OCI-LY7 (cell line): ENCODE results near the gene CHL1. TPM values are rescaled to one million over a fixed set of nuclear protein-coding genes. Genes with fewer than 3 reads are reported as not detected.

Source experiments
- BruUV-seq: library from RNA; stranded (reverse); fragments of 400-500 nt; replicated peaks from 2 replicates; lab custom pipeline; 2021; lab: Mats Ljungman, UMichigan
- CTCF ChIA-PET: fragments of 300-600 bp; sonication (Branson Sonifier 250); formaldehyde crosslinking; loops from one replicate; lab custom pipeline; 2022; ENCODE audit warnings: antibody characterized with exemption; ENCODE audit not compliant: unreplicated experiment; lab: Charles Lee
- POLR2A ChIA-PET: fragments of 300-600 bp; sonication (Branson Sonifier 250); formaldehyde crosslinking; loops from one replicate; lab custom pipeline; 2022; ENCODE audit warnings: antibody characterized with exemption; lab: Charles Lee
- DNase-seq: peaks from one replicate; pipeline ENCODE4 v3.0.0-alpha.2; 2015; ENCODE audit warnings: low spot score
- H2AFZ ChIP-seq: fragments of 200-600 bp; sonication (generic), shearing (Covaris generic); 2 replicates; pipeline ENCODE4 v1.6.1; 2014; ENCODE audit warnings: mild to moderate bottlenecking, antibody characterized with exemption, low read length, moderate library complexity
- H3K27ac ChIP-seq: fragments of 200-600 bp; sonication (generic); 2 replicates; pipeline ENCODE4 v1.5.1; 2014; ENCODE audit warnings: mixed run types, low read depth, mild to moderate bottlenecking, moderate library complexity, low read length, inconsistent platforms; ENCODE audit not compliant: poor library complexity, severe bottlenecking
- H3K36me3 ChIP-seq: fragments of 200-600 bp; sonication (generic); 2 replicates; pipeline ENCODE4 v1.6.1; 2014; ENCODE audit warnings: mild to moderate bottlenecking, antibody characterized with exemption, low read length, moderate library complexity, mixed read lengths; ENCODE audit not compliant: insufficient read depth
- H3K4me1 ChIP-seq: fragments of 200-600 bp; sonication (generic); 2 replicates; pipeline ENCODE4 v1.5.1; 2014; ENCODE audit warnings: mild to moderate bottlenecking, low read length; ENCODE audit not compliant: insufficient read depth, poor library complexity, severe bottlenecking
- H3K4me2 ChIP-seq: fragments of 200-600 bp; sonication (generic); 2 replicates; pipeline ENCODE4 v1.6.1; 2014; ENCODE audit warnings: mild to moderate bottlenecking, low read length
- H3K4me3 ChIP-seq: fragments of 200-600 bp; sonication (generic); 2 replicates; pipeline ENCODE4 v1.5.1; 2014; ENCODE audit warnings: mild to moderate bottlenecking, low read depth, low read length; ENCODE audit not compliant: poor library complexity, severe bottlenecking
- H3K79me2 ChIP-seq: fragments of 200-600 bp; sonication (generic); 2 replicates; pipeline ENCODE4 v1.6.1; 2016; ENCODE audit warnings: low read depth, mild to moderate bottlenecking, low read length, moderate library complexity, mixed read lengths; ENCODE audit not compliant: insufficient read depth
- H3K9me2 ChIP-seq: fragments of 200-600 bp; sonication (generic); 2 replicates; pipeline ENCODE4 v1.6.1; 2016; ENCODE audit warnings: mild to moderate bottlenecking, low read length, mixed read lengths; ENCODE audit not compliant: insufficient read depth
- H3K9me3 ChIP-seq: fragments of 200-600 bp; sonication (generic); 2 replicates; pipeline ENCODE4 v1.6.1; 2014; ENCODE audit warnings: mild to moderate bottlenecking, mixed run types, low read length, mixed read lengths
- H4K20me1 ChIP-seq: fragments of 200-600 bp; sonication (generic); 2 replicates; pipeline ENCODE4 v1.6.1; 2014; ENCODE audit warnings: mild to moderate bottlenecking, antibody characterized with exemption, low read length, moderate library complexity, mixed read lengths; ENCODE audit not compliant: insufficient read depth
- EZH2phosphoT487 ChIP-seq: fragments of 200-600 bp; sonication (generic); IDR thresholded peaks from 2 replicates; pipeline ENCODE4 v1.6.1; 2018; ENCODE audit warnings: low read depth, borderline replicate concordance, mild to moderate bottlenecking, mixed run types, antibody characterized with exemption, low read length, moderate library complexity, mixed read lengths
- intact Hi-C: fragments of 100-400 bp; cut with micrococcal nuclease; formaldehyde crosslinking; loops from one replicate; pipeline ENCODE4 v1.10.0; 2022; ENCODE audit not compliant: unreplicated experiment
- total RNA-seq, 2 experiments: library from RNA; depleted of rRNA in 1 of 2; stranded (reverse); fragments of >200 nt in 1 of 2; shearing (Covaris generic) in 1 of 2; gene quantifications; 2 replicates each; pipeline ENCODE4 v1.2.3, GENCODE V29; 2014 to 2022
- TF ChIP-seq, protein P1 (sequence below): fragments of 200-600 bp; sonication (generic); conservative IDR thresholded peaks from 2 replicates; pipeline ENCODE4 v1.5.1; 2014; ENCODE audit warnings: mild to moderate bottlenecking, antibody characterized with exemption, low read length, moderate library complexity, mixed read lengths

The CHL1 gene
- total RNA-seq, 2 experiments from 2014 or later = 0.51 TPM; not detected in 1

DNA sequence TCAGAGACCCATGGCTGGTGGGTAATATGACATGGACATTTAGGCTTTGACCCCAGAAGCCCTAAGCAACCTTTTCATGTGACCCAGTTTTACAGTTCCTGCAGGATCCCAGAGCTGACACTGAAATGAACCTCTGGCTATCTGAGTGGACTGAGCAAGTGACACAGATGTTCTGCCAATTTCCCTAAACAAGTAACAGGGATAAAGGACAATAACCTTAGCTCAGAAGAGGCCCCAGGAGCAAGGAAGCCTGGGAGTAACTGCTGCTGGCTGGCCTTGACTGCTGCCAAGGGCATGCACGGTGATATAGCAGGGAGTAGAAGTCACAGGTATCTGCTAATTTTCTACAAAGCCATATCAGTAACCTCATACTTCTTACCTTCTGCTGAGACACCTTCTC, 177.9 kb downstream of the CHL1 start:
- ChIA-PET POLR2A (no interaction called here), CTCF (no interaction called here)
- no peaks in the 10 kb centered on the region for H3K9me3 ChIP-seq
- no peak overlapping the region for H3K4me2 ChIP-seq
- no peak for DNase-seq
- H3K4me3 ChIP-seq = no peak overlapping the region
- H3K36me3 ChIP-seq = no peaks in the 10 kb centered on the region
- no peak overlapping the region for H3K27ac ChIP-seq
- TF ChIP-seq, protein P1, sequence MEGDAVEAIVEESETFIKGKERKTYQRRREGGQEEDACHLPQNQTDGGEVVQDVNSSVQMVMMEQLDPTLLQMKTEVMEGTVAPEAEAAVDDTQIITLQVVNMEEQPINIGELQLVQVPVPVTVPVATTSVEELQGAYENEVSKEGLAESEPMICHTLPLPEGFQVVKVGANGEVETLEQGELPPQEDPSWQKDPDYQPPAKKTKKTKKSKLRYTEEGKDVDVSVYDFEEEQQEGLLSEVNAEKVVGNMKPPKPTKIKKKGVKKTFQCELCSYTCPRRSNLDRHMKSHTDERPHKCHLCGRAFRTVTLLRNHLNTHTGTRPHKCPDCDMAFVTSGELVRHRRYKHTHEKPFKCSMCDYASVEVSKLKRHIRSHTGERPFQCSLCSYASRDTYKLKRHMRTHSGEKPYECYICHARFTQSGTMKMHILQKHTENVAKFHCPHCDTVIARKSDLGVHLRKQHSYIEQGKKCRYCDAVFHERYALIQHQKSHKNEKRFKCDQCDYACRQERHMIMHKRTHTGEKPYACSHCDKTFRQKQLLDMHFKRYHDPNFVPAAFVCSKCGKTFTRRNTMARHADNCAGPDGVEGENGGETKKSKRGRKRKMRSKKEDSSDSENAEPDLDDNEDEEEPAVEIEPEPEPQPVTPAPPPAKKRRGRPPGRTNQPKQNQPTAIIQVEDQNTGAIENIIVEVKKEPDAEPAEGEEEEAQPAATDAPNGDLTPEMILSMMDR = no peak
- TF ChIP-seq EZH2phosphoT487 = no peak
- H2AFZ ChIP-seq = no peak overlapping the region
- H4K20me1 ChIP-seq = no peaks in the 10 kb centered on the region
- H3K4me1 ChIP-seq = no peaks in the 10 kb centered on the region
- no TSS peak for BruUV-seq
- H3K9me2 ChIP-seq = no peaks in the 10 kb centered on the region
- H3K79me2 ChIP-seq = no peaks in the 10 kb centered on the region
- intact Hi-C loops = no loop called here

DNA sequence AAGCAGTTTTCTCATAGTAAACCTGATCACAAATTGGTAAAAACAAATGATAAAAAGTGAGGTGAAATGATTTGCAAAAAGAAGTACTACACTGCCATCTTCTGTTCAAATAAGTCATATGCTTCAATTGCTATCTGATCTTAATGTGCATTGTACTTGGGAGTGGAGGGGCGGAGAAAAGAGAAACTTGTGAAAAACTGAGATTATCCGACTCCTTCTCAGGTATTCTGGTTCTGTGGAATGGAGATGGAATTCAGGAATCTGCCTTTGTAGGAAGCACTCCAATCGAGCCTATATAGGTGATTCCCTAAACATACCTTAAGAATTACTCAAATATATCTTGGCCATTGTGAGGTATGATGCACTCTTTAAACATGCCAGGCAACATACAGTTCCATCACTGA, 180.6 kb downstream of the CHL1 start:
- no peak overlapping the region for H3K27ac ChIP-seq
- CTCF ChIA-PET = interaction anchor here (1.4 kb wide), 1 partner anchor 340 kb away, joined by 3 read pairs; no protein-coding TSS in a partner anchor
- TF ChIP-seq EZH2phosphoT487 = no peak
- TF ChIP-seq, protein P1 = peak; percentile 82

DNA sequence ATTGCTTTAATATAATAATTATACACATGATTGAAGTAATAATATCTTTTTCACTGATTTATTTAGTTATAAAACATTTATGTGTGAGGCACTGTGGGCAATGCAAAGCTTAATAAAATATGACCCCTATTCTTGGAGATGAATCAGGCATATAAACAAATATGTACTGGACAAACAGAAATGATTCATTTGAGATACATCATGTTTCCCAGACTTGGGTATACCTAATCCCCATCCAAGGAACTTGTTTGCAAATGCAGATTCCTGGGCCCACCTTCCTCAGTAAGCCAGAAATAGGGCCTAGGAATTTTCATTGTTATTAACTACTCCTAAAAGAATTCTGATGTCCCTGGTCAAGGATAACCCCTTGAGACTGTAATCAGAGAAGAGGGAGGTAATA, 184.2 kb downstream of the CHL1 start:
- CTCF ChIA-PET = no interaction called here
- Histone ChIP-seq H2AFZ (no peak overlapping the region), H3K79me2 (no peaks in the 10 kb centered on the region), H3K27ac (no peak overlapping the region), H3K9me3 (no peaks in the 10 kb centered on the region), H3K4me1 (no peaks in the 10 kb centered on the region), H3K36me3 (no peaks in the 10 kb centered on the region), H3K4me3 (no peak overlapping the region), H4K20me1 (no peaks in the 10 kb centered on the region), H3K4me2 (no peak overlapping the region), H3K9me2 (no peaks in the 10 kb centered on the region)
- POLR2A ChIA-PET = no interaction called here
- BruUV-seq = no TSS peak
- intact Hi-C loops = no loop called here
- DNase-seq = no peak
- TF ChIP-seq, protein P1 = no peak
- no peak for TF ChIP-seq EZH2phosphoT487

More for the DNA sequence above, 180.6 kb downstream of the CHL1 start:
- no peaks in the 10 kb centered on the region for H4K20me1 ChIP-seq
- no peaks in the 10 kb centered on the region for H3K79me2 ChIP-seq
- intact Hi-C loops = loop anchor here (1.0 to 2.0 kb wide), 2 partner anchors 22 to 334 kb away; no protein-coding TSS in a partner anchor
- BruUV-seq = no TSS peak
- no peaks in the 10 kb centered on the region for H3K9me3 ChIP-seq
- POLR2A ChIA-PET = no interaction called here
- H2AFZ ChIP-seq = no peak overlapping the region
- no peaks in the 10 kb centered on the region for H3K9me2 ChIP-seq
- no peaks in the 10 kb centered on the region for H3K4me1 ChIP-seq
- H3K4me2 ChIP-seq = no peak overlapping the region
- peak; percentile 61 for DNase-seq
- no peak overlapping the region for H3K4me3 ChIP-seq
- no peaks in the 10 kb centered on the region for H3K36me3 ChIP-seq
